IPS DF 6.9 (cell line): ENCODE results near the gene KCNA3.
A peak's percentile ranks its signal among the peaks of the same experiment; 100 is the strongest.

Experiments
- DNase-seq: peaks from one replicate; pipeline ENCODE4 v3.0.0-alpha.2; 2013; ENCODE audit warnings: low read depth, low spot score
- H3K27ac ChIP-seq: one replicate; pipeline ENCODE4 v1.5.1; 2013; ENCODE audit warnings: low read length, control low read depth
- H3K27me3 ChIP-seq: 2 replicates; pipeline ENCODE4 v1.6.1; 2013; ENCODE audit warnings: mild to moderate bottlenecking, low read length; ENCODE audit not compliant: control insufficient read depth, insufficient read depth
- H3K36me3 ChIP-seq: 2 replicates; pipeline ENCODE4 v1.6.1; 2013; ENCODE audit warnings: low read length; ENCODE audit not compliant: control insufficient read depth, insufficient read depth
- H3K4me1 ChIP-seq: 2 replicates; pipeline ENCODE4 v1.6.1; 2013; ENCODE audit warnings: low read length; ENCODE audit not compliant: control insufficient read depth, insufficient read depth
- H3K4me3 ChIP-seq: 2 replicates; pipeline ENCODE4 v1.5.1; 2013; ENCODE audit warnings: mild to moderate bottlenecking, low read length
- H3K9me3 ChIP-seq: 2 replicates; pipeline ENCODE4 v1.6.1; 2013; ENCODE audit warnings: low read length, inconsistent platforms; ENCODE audit not compliant: control insufficient read depth, insufficient read depth
- WGBS: extraction: QIAGEN DNeasy Blood & Tissue Kit; methylation state at CpG from one replicate; pipeline ENCODE4 v1.1.7; 2013; ENCODE audit warnings: mixed read lengths, missing lambda C conversion rate; ENCODE audit not compliant: insufficient read length, insufficient coverage; 5-methylcytosine and 5-hydroxymethylcytosine counted together

KCNA3 gene

GRCh38 chr1:110631836-110632620 is 42.7 kb downstream of the KCNA3 start:
- Histone ChIP-seq H3K4me3 (no peak overlapping the region), H3K4me1 (no peaks in the 10 kb centered on the region), H3K27me3 (no peaks in the 10 kb centered on the region), H3K9me3 (no peaks in the 10 kb centered on the region), H3K36me3 (no peaks in the 10 kb centered on the region), H3K27ac (no peak overlapping the region)
- WGBS = 100% methylated on average over 1 of the region's 6 CpGs
- DNase-seq = no peak

GRCh38 chr1:110630839-110631663 is 43.7 kb downstream of the KCNA3 start:
- Histone ChIP-seq H3K9me3 (no peaks in the 10 kb centered on the region), H3K36me3 (no peaks in the 10 kb centered on the region), H3K27me3 (no peaks in the 10 kb centered on the region), H3K27ac (no peak overlapping the region), H3K4me1 (no peaks in the 10 kb centered on the region), H3K4me3 (no peak overlapping the region)
- peak; percentile 85 for DNase-seq
- whole genome bisulfite sequencing = no CpG with 5 or more reads among the region's 13 CpGs

- Histone ChIP-seq H3K27ac (no peak overlapping the region), H3K36me3 (no peaks in the 10 kb centered on the region), H3K27me3 (no peaks in the 10 kb centered on the region), H3K9me3 (no peaks in the 10 kb centered on the region), H3K4me1 (no peaks in the 10 kb centered on the region), H3K4me3 (no peak overlapping the region)
- WGBS = no CpG with 5 or more reads among the region's 6 CpGs
- no peak for DNase-seq
These were observed 46.2 kb downstream of the KCNA3 start for GRCh38 chr1:110628323-110629105.

- WGBS = no CpG with 5 or more reads among the region's 2 CpGs
- Histone ChIP-seq H3K27me3 (no peaks in the 10 kb centered on the region), H3K9me3 (no peaks in the 10 kb centered on the region), H3K27ac (no peak overlapping the region), H3K4me1 (no peaks in the 10 kb centered on the region), H3K36me3 (no peaks in the 10 kb centered on the region), H3K4me3 (no peak overlapping the region)
- DNase-seq = no peak
These were observed 47.0 kb downstream of the KCNA3 start for GRCh38 chr1:110627764-110628163.

GRCh38 chr1:110626889-110627288 is 47.9 kb downstream of the KCNA3 start:
- no peak for DNase-seq
- WGBS = no CpG with 5 or more reads among the region's 7 CpGs

More at GRCh38 chr1:110626889-110627288, 47.9 kb downstream of the KCNA3 start:
- Histone ChIP-seq H3K4me1 (no peaks in the 10 kb centered on the region), H3K36me3 (no peaks in the 10 kb centered on the region), H3K27me3 (no peaks in the 10 kb centered on the region), H3K4me3 (no peak overlapping the region), H3K27ac (no peak overlapping the region), H3K9me3 (no peaks in the 10 kb centered on the region)
